HAP-1 (cell line): Measurements from ENCODE around the gene SENP7.

ENCODE experiments used
- DNase-seq, 2 experiments: peaks; one replicate each; pipeline ENCODE4 v3.0.0-alpha.2; 2016 to 2020; ENCODE audit warnings: low spot score in 2 of 2
- H3K27me3 ChIP-seq: fragments of 250-450 bp; sonication (Bioruptor Pico); 2 replicates; pipeline ENCODE4 v1.5.1; 2020; ENCODE audit warnings: low read depth, mild to moderate bottlenecking, moderate library complexity
- H3K36me3 ChIP-seq: fragments of 250-450 bp; sonication (Bioruptor Pico); replicated peaks from 2 replicates; pipeline ENCODE4 v1.5.1; 2020; ENCODE audit warnings: mild to moderate bottlenecking
- H3K4me1 ChIP-seq: fragments of 250-450 bp; sonication (Bioruptor Pico); 2 replicates; pipeline ENCODE4 v1.5.1; 2020; ENCODE audit warnings: mild to moderate bottlenecking
- H3K4me3 ChIP-seq: fragments of 250-450 bp; sonication (Bioruptor Pico); 2 replicates; pipeline ENCODE4 v1.5.1; 2020; ENCODE audit warnings: mild to moderate bottlenecking, moderate library complexity
- H3K9me3 ChIP-seq: fragments of 250-450 bp; sonication (Bioruptor Pico); 2 replicates; pipeline ENCODE4 v1.5.1; 2020; ENCODE audit warnings: mild to moderate bottlenecking, moderate library complexity
- in situ Hi-C: fragments of 300-500 bp; cut with MboI; formaldehyde crosslinking; loops from 3 replicates; pipeline ENCODE4 v1.14.3; 2020; ENCODE audit warnings: low sequenced_read_pairs, inconsistent platforms, mixed read lengths

The SENP7 gene

DNA sequence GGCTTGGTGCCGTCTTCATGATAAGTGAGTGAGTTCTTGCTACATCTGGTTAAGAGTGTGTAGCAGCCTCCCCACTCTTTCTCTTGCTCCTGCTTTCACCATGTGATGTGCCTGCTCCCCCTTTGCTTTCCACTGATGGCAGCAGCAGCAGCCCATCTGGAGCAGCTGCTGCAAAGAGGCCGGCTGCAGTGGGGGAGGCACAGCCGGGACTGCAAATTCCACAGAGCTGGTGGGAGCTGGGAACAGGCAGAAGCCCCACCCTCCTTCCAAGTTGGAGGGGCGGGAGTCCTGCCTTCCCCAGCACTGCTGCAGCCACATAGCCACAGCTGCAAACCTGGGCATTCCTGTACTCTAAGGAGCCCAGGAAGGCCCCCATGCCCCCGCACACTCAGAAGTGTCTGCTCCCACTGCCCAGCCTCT, 129.8 kb downstream of the SENP7 start:
- H3K27me3 ChIP-seq = no peaks in the 10 kb centered on the region
- no peaks in the 10 kb centered on the region for H3K36me3 ChIP-seq
- H3K4me3 ChIP-seq = no peak overlapping the region
- H3K9me3 ChIP-seq = no peaks in the 10 kb centered on the region
- no peaks in the 10 kb centered on the region for H3K4me1 ChIP-seq
- DNase-seq = no peak
- in situ Hi-C loops = loop anchor here (25.0 kb wide), 1 partner anchor 321 kb away; no protein-coding TSS in a partner anchor

- peak in 1 of 2 experiments; percentile 56 for DNase-seq
- in situ Hi-C loops = loop anchor here (25.0 kb wide), 1 partner anchor 320 kb away; no protein-coding TSS in a partner anchor
- no peak overlapping the region for H3K4me3 ChIP-seq
- H3K36me3 ChIP-seq = no peaks in the 10 kb centered on the region
- no peaks in the 10 kb centered on the region for H3K4me1 ChIP-seq
- H3K27me3 ChIP-seq = no peaks in the 10 kb centered on the region
- H3K9me3 ChIP-seq = no peaks in the 10 kb centered on the region
These were observed 131.2 kb downstream of the SENP7 start for GRCh38 chr3:101381809-101382208.

- H3K4me1 ChIP-seq = peaks cover 6% of the 10 kb centered on the region; the same call in 1 of the 2 replicates
- H3K4me3 ChIP-seq = no peak overlapping the region
- in situ Hi-C loops = loop anchor here (25.0 kb wide), 1 partner anchor 318 kb away; no protein-coding TSS in a partner anchor
- H3K27me3 ChIP-seq = no peaks in the 10 kb centered on the region
- H3K9me3 ChIP-seq = no peaks in the 10 kb centered on the region
- no peak for DNase-seq
- H3K36me3 ChIP-seq = no peaks in the 10 kb centered on the region
These were observed 133.2 kb downstream of the SENP7 start for GRCh38 chr3:101379658-101380376.

GRCh38 chr3:101377796-101378195, 135.2 kb downstream of the SENP7 start:
- Histone ChIP-seq H3K4me1 (peaks cover 6% of the 10 kb centered on the region; the same call in 1 of the 2 replicates), H3K27me3 (no peaks in the 10 kb centered on the region), H3K9me3 (no peaks in the 10 kb centered on the region), H3K4me3 (no peak overlapping the region), H3K36me3 (no peaks in the 10 kb centered on the region)
- in situ Hi-C loops = loop anchor here (25.0 kb wide), 1 partner anchor 315 kb away; no protein-coding TSS in a partner anchor
- no peak for DNase-seq

DNA sequence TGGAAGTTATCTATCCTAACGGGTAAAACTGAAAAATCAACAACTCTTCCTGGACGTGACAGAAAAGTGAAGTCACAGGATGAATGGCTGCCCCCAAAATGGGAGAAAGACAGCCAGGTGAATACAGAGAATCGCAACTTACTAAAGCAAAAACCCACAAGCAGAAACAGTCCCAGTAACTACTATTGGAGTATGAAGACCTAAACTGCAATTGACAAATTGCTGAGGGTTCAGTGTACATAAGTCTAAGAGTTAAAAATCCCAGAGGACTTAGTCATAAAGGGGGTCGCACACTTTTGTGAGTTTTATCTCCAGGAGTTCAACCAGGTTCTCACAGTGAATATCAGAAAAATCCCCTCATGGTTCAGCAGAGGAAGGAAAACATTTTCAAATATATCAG, 135.8 kb downstream of the SENP7 start:
- no peak for DNase-seq
- Histone ChIP-seq H3K4me1 (peaks cover 6% of the 10 kb centered on the region; the same call in 1 of the 2 replicates), H3K36me3 (no peaks in the 10 kb centered on the region), H3K27me3 (no peaks in the 10 kb centered on the region), H3K4me3 (no peak overlapping the region), H3K9me3 (no peaks in the 10 kb centered on the region)
- in situ Hi-C loops = loop anchor here (25.0 kb wide), 1 partner anchor 315 kb away; no protein-coding TSS in a partner anchor

DNA sequence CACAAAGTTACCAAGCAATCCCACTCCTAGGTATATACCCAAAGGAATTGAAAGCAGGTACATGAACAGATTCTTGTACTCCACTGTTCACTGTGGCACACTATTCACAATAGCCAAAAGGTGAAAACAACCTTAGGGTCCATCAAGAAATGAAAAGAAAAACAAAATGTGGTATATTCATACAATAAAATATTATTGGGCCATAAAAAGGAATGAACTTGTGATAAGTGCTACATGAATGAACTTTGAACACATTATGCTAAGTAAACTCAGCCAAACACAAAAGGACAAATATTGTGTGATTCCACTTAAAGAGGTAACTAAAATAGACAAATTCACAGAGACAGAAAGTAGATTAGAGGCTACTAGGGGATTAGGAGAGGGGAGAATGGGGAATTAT, 137.4 kb downstream of the SENP7 start:
- peaks cover 6% of the 10 kb centered on the region; the same call in 1 of the 2 replicates for H3K4me1 ChIP-seq
- H3K27me3 ChIP-seq = no peaks in the 10 kb centered on the region
- no peaks in the 10 kb centered on the region for H3K9me3 ChIP-seq
- no peaks in the 10 kb centered on the region for H3K36me3 ChIP-seq
- DNase-seq = no peak
- no peak overlapping the region for H3K4me3 ChIP-seq
- in situ Hi-C loops = loop anchor here (25.0 kb wide), 1 partner anchor 313 kb away; no protein-coding TSS in a partner anchor

DNA sequence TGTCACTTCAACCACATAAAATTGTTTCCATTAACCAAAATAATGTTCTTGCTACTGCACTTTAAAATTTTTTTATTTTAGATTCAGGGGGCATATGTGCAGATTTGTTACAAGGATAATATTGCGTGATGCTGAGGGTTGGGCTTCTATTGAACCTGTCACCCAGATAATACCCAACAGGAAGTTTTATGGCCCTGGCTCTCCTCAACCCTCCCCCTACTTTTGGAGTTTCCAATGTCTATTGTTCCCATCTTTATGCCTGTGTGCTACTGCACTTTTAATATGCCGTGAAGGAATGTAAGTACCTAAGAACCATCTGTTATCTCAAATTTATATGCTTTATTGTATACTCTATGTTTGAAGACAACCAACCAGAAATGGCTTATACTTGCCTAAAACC, 150.6 kb downstream of the SENP7 start:
- Histone ChIP-seq H3K27me3 (no peaks in the 10 kb centered on the region), H3K4me1 (peaks cover 14% of the 10 kb centered on the region), H3K36me3 (no peaks in the 10 kb centered on the region), H3K4me3 (no peak overlapping the region), H3K9me3 (no peaks in the 10 kb centered on the region)
- in situ Hi-C loops = no loop called here
- peak; percentile 53 to 80 for DNase-seq

DNA sequence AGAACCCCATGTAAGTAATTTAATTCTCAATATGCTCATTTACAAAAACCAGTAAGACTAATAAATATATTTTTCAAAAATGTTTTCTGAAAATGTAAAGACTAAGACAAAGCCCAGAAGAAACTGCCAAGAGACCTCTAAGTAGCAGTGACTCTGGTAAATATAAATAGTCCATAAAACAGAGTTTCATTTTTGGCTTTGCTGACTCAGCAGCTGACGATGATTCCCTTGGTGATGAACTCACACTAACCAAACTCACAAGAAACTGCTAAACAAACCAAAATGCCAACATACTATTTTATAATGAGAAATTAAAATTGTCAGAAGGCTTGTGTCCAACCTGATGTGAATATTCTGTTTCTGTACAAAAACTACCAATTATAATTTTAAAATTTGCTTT, 161.2 kb downstream of the SENP7 start:
- H3K4me3 ChIP-seq = no peak overlapping the region
- in situ Hi-C loops = no loop called here
- DNase-seq = no peak
- H3K36me3 ChIP-seq = no peaks in the 10 kb centered on the region
- H3K4me1 ChIP-seq = no peaks in the 10 kb centered on the region
- no peaks in the 10 kb centered on the region for H3K27me3 ChIP-seq
- H3K9me3 ChIP-seq = no peaks in the 10 kb centered on the region

- in situ Hi-C loops = no loop called here
- no peaks in the 10 kb centered on the region for H3K27me3 ChIP-seq
- no peak overlapping the region for H3K4me3 ChIP-seq
- H3K4me1 ChIP-seq = no peaks in the 10 kb centered on the region
- H3K36me3 ChIP-seq = no peaks in the 10 kb centered on the region
- no peaks in the 10 kb centered on the region for H3K9me3 ChIP-seq
- no peak for DNase-seq
These were observed 172.4 kb downstream of the SENP7 start for GRCh38 chr3:101340591-101340990.

GRCh38 chr3:101333883-101334282, 179.1 kb downstream of the SENP7 start:
- H3K36me3 ChIP-seq = no peaks in the 10 kb centered on the region; the same call in 1 of the 2 replicates
- no peaks in the 10 kb centered on the region for H3K27me3 ChIP-seq
- H3K4me3 ChIP-seq = no peak overlapping the region
- no peaks in the 10 kb centered on the region for H3K9me3 ChIP-seq
- DNase-seq = no peak
- in situ Hi-C loops = no loop called here
- H3K4me1 ChIP-seq = no peaks in the 10 kb centered on the region

DNA sequence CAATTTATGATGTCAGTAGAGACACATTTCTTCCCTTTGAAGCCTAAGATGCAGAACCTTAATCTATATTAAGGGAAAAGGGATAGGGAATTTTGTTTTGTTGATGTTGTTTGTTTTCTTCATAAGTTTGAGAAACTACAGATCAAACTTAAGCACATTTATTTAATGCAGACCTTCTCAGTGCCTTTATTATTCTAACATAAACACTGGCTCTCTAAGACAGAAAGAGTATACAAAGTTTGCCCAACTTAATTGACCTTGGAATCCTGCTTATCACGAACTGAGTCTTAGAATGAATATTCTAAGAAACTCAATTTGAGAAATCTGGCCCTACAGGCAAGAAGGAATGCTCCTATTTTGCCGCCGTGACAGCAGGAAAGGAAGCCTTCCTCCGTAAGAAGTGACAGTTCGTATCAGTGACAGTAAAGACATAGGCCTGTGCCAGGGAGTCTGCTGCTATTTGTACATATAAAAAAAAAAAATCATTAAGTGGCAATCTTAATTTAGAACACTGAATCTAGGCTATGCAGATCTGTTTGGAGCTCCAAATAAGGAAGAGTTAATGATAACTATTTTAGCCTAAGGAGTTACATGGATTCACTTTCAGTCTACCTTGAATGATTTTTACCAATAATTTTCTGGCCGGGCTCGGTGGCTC, 183.9 kb downstream of the SENP7 start:
- no peak overlapping the region for H3K4me3 ChIP-seq
- no peaks in the 10 kb centered on the region for H3K36me3 ChIP-seq
- in situ Hi-C loops = no loop called here
- H3K27me3 ChIP-seq = no peaks in the 10 kb centered on the region
- no peaks in the 10 kb centered on the region for H3K4me1 ChIP-seq
- DNase-seq = no peak
- H3K9me3 ChIP-seq = no peaks in the 10 kb centered on the region

DNA sequence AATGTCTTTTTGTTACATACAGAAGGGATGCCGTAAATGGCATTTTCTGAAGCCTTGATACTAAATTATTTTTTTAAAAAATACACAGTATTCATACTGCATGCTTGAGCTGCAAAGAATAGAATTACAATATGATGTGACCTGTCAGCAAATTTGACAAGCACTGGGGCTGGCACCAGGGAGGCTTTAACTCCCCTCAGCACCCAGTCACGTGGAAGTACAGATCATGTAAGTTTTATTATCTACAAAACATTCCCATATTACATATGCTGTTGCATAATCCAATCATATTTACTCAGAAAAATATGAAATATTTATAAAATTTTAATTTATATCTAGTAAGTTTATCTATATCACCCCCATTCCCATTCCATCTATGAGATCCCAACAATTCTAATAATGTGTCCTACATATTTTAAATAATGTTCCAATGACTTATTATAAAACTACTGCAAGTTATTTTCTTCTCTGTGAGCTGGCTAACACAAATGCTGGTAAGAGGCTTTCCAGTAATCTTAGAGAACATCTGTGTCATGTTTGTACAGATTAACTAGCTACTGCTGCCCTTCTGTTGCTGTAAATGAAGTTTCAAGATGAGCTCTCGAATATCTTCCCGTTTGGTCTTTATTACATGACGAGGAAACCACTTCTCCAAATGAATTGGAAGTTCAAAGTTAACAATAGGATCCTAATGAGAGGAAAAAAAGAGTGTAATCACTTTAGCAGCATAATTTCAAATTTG, 187.4 kb downstream of the SENP7 start:
- Histone ChIP-seq H3K4me1 (no peaks in the 10 kb centered on the region), H3K36me3 (no peaks in the 10 kb centered on the region), H3K4me3 (no peak overlapping the region), H3K9me3 (no peaks in the 10 kb centered on the region), H3K27me3 (no peaks in the 10 kb centered on the region)
- in situ Hi-C loops = no loop called here
- DNase-seq = no peak

GRCh38 chr3:101320475-101320874, 192.5 kb downstream of the SENP7 start, which contains the start of gene IMPG2:
Gene IMPG2, minus strand, starts transcription at chr3:101320575. Its CDS starts 203 bp downstream, at chr3:101320372.
- no peak within 1 kb of the TSS for H3K4me3 ChIP-seq
- no peaks in the 10 kb centered on the region for H3K4me1 ChIP-seq
- H3K27me3 ChIP-seq = no peaks in the 10 kb centered on the region
- DNase-seq = no peak
- H3K36me3 ChIP-seq = no peaks in the 10 kb centered on the region
- in situ Hi-C loops = no loop called here
- no peaks in the 10 kb centered on the region for H3K9me3 ChIP-seq
